Measurements from ENCODE around the gene PDZRN4. TPM values are rescaled to one million over a fixed set of nuclear protein-coding genes. Genes with fewer than 3 reads are reported as not detected.

Gene PDZRN4
- total RNA-seq, 1 experiment from 2014 or later: not detected

DNA sequence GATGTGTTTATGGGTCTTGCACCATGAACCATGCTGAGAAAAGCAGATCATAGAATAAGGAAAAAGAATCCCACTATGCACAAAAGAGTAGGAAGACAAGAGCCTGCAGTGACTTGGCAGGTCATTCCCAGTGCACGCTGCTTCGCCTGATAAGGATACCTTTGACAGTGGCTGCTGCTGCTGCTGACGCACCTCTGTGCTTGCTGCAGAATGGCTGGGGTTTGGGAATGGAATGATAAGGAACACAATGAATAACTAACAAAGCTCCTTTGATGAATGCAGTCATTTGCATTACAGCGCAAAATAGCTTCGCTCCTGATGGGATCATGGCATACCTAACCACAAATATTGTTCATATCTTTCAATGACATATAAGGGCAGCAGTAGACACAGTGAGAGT lies 278.7 kb downstream of the PDZRN4 start:
- TF ChIP-seq EZH2 (IDR thresholded peaks at IDR 0.05; ENCODE audit: borderline replicate concordance, low read depth, low read length, poor library complexity, severe bottlenecking): no peak
- TF ChIP-seq, protein P1, sequence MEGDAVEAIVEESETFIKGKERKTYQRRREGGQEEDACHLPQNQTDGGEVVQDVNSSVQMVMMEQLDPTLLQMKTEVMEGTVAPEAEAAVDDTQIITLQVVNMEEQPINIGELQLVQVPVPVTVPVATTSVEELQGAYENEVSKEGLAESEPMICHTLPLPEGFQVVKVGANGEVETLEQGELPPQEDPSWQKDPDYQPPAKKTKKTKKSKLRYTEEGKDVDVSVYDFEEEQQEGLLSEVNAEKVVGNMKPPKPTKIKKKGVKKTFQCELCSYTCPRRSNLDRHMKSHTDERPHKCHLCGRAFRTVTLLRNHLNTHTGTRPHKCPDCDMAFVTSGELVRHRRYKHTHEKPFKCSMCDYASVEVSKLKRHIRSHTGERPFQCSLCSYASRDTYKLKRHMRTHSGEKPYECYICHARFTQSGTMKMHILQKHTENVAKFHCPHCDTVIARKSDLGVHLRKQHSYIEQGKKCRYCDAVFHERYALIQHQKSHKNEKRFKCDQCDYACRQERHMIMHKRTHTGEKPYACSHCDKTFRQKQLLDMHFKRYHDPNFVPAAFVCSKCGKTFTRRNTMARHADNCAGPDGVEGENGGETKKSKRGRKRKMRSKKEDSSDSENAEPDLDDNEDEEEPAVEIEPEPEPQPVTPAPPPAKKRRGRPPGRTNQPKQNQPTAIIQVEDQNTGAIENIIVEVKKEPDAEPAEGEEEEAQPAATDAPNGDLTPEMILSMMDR (conservative IDR thresholded peaks at IDR 0.05; ENCODE audit: low read depth, low read length): no peak
- Histone ChIP-seq H3K36me3 (ENCODE audit: insufficient read depth, low read length, poor library complexity, severe bottlenecking) (no peaks in the 10 kb centered on the region), H3K9me3 (ENCODE audit: low read depth, low read length, poor library complexity, severe bottlenecking) (no peaks in the 10 kb centered on the region), H3K4me3 (ENCODE audit: low read depth, low read length, poor library complexity, severe bottlenecking) (no peak overlapping the region), H3K27ac (ENCODE audit: low read depth, low read length, poor library complexity, severe bottlenecking) (no peak overlapping the region), H3K4me1 (ENCODE audit: insufficient read depth, low read length, poor library complexity, severe bottlenecking) (no peaks in the 10 kb centered on the region), H3K27me3 (replicated peaks; ENCODE audit: insufficient read depth, low read depth, low read length, poor library complexity) (no peaks in the 10 kb centered on the region)
- intact Hi-C loops (cut with micrococcal nuclease; ENCODE audit: unreplicated experiment): no loop called here
- ChIA-PET POLR2A (ENCODE audit: low non-redundant PET) (no interaction called here), CTCF (no interaction called here)
- no TSS peak for BruUV-seq (replicated peaks)
- no peak for DNase-seq (ENCODE audit: low spot score)

DNA sequence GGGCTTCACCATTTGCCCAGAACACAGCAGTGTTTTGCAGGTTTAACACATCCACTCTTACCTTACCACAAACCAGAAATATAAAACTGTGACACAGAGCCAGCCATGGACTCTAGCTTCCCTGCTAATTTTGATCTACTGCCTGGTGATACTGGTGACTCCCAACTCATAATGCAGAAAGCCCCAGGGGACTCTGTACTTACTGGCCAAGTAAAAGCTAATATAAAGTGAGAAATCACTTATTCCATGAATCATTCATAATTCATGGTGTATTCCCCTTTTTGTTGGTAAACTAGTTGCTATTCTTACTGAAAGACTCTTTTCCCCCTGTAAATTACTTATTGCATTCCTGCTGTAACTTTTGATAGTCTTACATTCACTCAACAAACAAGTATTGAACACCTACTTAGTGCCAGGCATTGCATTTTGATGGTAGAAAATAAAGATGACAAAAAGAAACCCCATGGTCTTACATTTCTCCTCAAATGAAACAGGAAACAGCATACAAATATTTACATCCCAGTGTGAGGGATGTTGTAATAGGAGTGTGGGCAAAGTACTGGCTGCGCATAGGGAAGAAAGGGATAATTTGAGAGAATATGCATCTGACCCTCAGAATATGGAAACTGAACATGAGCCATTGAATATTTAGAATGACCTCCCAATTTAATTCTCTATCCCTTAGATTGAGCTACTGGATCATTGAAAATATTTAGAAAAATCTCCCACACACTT lies 279.6 kb downstream of the PDZRN4 start:
- ChIA-PET POLR2A (ENCODE audit: low non-redundant PET) (no interaction called here), CTCF (no interaction called here)
- H3K4me1 ChIP-seq (ENCODE audit: insufficient read depth, low read length, poor library complexity, severe bottlenecking): no peaks in the 10 kb centered on the region
- no peaks in the 10 kb centered on the region for H3K36me3 ChIP-seq (ENCODE audit: insufficient read depth, low read length, poor library complexity, severe bottlenecking)
- H3K27ac ChIP-seq (ENCODE audit: low read depth, low read length, poor library complexity, severe bottlenecking): no peak overlapping the region
- intact Hi-C loops (cut with micrococcal nuclease; ENCODE audit: unreplicated experiment): no loop called here
- no peak overlapping the region for H3K4me3 ChIP-seq (ENCODE audit: low read depth, low read length, poor library complexity, severe bottlenecking)
- DNase-seq (ENCODE audit: low spot score): no peak
- H3K27me3 ChIP-seq (replicated peaks; ENCODE audit: insufficient read depth, low read depth, low read length, poor library complexity): no peaks in the 10 kb centered on the region
- BruUV-seq (replicated peaks): no TSS peak
- TF ChIP-seq, protein P1 (conservative IDR thresholded peaks at IDR 0.05; ENCODE audit: low read depth, low read length): no peak
- TF ChIP-seq EZH2 (IDR thresholded peaks at IDR 0.05; ENCODE audit: borderline replicate concordance, low read depth, low read length, poor library complexity, severe bottlenecking): no peak
- no peaks in the 10 kb centered on the region for H3K9me3 ChIP-seq (ENCODE audit: low read depth, low read length, poor library complexity, severe bottlenecking)

DNA sequence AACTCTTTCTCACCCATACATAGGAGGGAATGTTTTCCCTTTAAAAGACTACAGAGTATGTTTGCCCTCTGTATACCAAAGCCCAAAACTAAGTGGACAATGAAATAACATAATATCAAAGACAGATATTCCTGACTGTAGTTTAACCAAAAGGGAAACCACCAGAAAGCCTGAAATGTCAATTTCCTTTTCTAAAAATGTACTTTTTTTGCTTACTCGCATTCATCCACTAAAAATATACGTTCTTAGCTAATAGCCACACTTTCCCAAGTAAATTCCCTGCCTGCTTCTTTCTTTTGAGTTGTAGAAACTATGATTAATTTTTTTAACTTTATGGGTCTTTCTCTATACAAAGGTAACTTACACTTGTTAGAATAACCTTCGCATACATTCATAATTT lies 280.2 kb downstream of the PDZRN4 start:
- H3K27me3 ChIP-seq (replicated peaks; ENCODE audit: insufficient read depth, low read depth, low read length, poor library complexity): no peaks in the 10 kb centered on the region

More for the DNA sequence above, 280.2 kb downstream of the PDZRN4 start:
- Histone ChIP-seq H3K27ac (ENCODE audit: low read depth, low read length, poor library complexity, severe bottlenecking) (no peak overlapping the region), H3K9me3 (ENCODE audit: low read depth, low read length, poor library complexity, severe bottlenecking) (no peaks in the 10 kb centered on the region), H3K36me3 (ENCODE audit: insufficient read depth, low read length, poor library complexity, severe bottlenecking) (no peaks in the 10 kb centered on the region), H3K4me1 (ENCODE audit: insufficient read depth, low read length, poor library complexity, severe bottlenecking) (no peaks in the 10 kb centered on the region), H3K4me3 (ENCODE audit: low read depth, low read length, poor library complexity, severe bottlenecking) (no peak overlapping the region)
- POLR2A ChIA-PET (ENCODE audit: low non-redundant PET): no interaction called here
- CTCF ChIA-PET: no interaction called here
- intact Hi-C loops (cut with micrococcal nuclease; ENCODE audit: unreplicated experiment): no loop called here
- TF ChIP-seq, protein P1 (conservative IDR thresholded peaks at IDR 0.05; ENCODE audit: low read depth, low read length): no peak
- TF ChIP-seq EZH2 (IDR thresholded peaks at IDR 0.05; ENCODE audit: borderline replicate concordance, low read depth, low read length, poor library complexity, severe bottlenecking): no peak
- DNase-seq (ENCODE audit: low spot score): no peak
- no TSS peak for BruUV-seq (replicated peaks)
